ENCODE results near the gene LYST. TPM values are rescaled to one million over a fixed set of nuclear protein-coding genes. Genes with fewer than 3 reads are reported as not detected.

The LYST gene
- polyA plus RNA-seq, 1 of the 3 experiments (the other 2 are of a cell fraction) = 3.9 TPM

DNA sequence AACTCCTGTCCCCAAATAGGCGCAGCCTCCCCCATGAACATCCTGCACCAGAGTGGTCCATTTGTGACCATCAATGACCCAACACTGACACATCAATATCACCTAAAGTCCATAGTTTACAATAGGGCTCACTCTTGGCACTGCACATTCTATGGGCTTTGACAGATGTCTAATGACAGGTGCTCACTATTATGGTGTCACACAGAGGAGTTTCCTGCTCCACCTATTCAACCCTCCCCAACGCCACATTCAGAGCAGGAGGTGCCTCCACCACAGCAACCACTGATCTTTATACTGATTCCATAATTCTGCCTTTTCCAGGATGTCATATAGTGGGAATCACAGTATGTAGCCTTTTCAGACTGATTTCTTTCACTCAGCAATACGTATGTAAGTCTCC, 241.4 kb downstream of the LYST start:
- H3K9me3 ChIP-seq = no peaks in the 10 kb centered on the region
- no peak overlapping the region for H3K27ac ChIP-seq (ENCODE audit: low read depth in 2 of 2, low read length in 1 of 2)
- no peak overlapping the region for H3K4me2 ChIP-seq
- H4K20me1 ChIP-seq (ENCODE audit: insufficient read depth) = no peaks in the 10 kb centered on the region
- ChIA-PET POLR2A (no interaction called here), CTCF (no interaction called here)
- H3F3A ChIP-seq (replicated peaks; ENCODE audit: insufficient read depth) = peaks cover 6% of the 10 kb centered on the region
- TF ChIP-seq ZBTB33 (IDR thresholded peaks at IDR 0.05; ENCODE audit: borderline replicate concordance, low read depth) (no peak), GATA2 (CRISPR knock-in tag; IDR thresholded peaks at IDR 0.05) (no peak), FOXM1 (IDR thresholded peaks at IDR 0.05; ENCODE audit: low read depth) (no peak)
- H3K4me1 ChIP-seq (ENCODE audit: control insufficient read depth in 1 of 2, insufficient read depth in 2 of 2, low read depth in 1 of 2, low read length in 1 of 2) = peaks cover 4 to 9% of the 10 kb centered on the region in 2 experiments; a peak in 1 of 4 replicates
- no peak overlapping the region for H3K9ac ChIP-seq
- H3K36me3 ChIP-seq (replicated peaks in 1 of 2; ENCODE audit: control insufficient read depth in 1 of 2, insufficient read depth in 2 of 2, low read length in 1 of 2) = no peaks in the 10 kb centered on the region
- no peaks in the 10 kb centered on the region for H3K9me2 ChIP-seq
- WGBS (ENCODE audit: low lambda C conversion rate) = 91% methylated on average over 3 of the region's 3 CpGs
- H2AFZ ChIP-seq (ENCODE audit: low read depth) = no peak overlapping the region
- no peak overlapping the region for H3K4me3 ChIP-seq (ENCODE audit: low read depth in 2 of 2, low read length in 1 of 2)
- no peaks in the 10 kb centered on the region for H3K79me2 ChIP-seq (ENCODE audit: insufficient read depth)
- H3K27me3 ChIP-seq (ENCODE audit: insufficient read depth) = no peaks in the 10 kb centered on the region
- DNase-seq = no peak

GRCh38 chr1:235624721-235625333, 241.9 kb downstream of the LYST start:
- no peaks in the 10 kb centered on the region for H3K79me2 ChIP-seq (ENCODE audit: insufficient read depth)
- H3K4me2 ChIP-seq = no peak overlapping the region; the same call in 1 of the 2 replicates
- H3K36me3 ChIP-seq (replicated peaks in 1 of 2; ENCODE audit: control insufficient read depth in 1 of 2, insufficient read depth in 2 of 2, low read length in 1 of 2) = no peaks in the 10 kb centered on the region
- DNase-seq = no peak
- peak overlapping the region; percentile 53; the same call in 1 of the 2 replicates for H2AFZ ChIP-seq (ENCODE audit: low read depth)
- no peaks in the 10 kb centered on the region for H3K27me3 ChIP-seq (ENCODE audit: insufficient read depth)
- no peaks in the 10 kb centered on the region for H3K9me2 ChIP-seq
- POLR2A ChIA-PET = no interaction called here
- H3K9me3 ChIP-seq = no peaks in the 10 kb centered on the region
- 73% methylated on average over 7 of the region's 8 CpGs for WGBS (ENCODE audit: low lambda C conversion rate)
- H3K9ac ChIP-seq = no peak overlapping the region
- H3K4me1 ChIP-seq (ENCODE audit: control insufficient read depth in 1 of 2, insufficient read depth in 2 of 2, low read depth in 1 of 2, low read length in 1 of 2) = peaks cover 2 to 9% of the 10 kb centered on the region in 2 experiments; a peak in 1 of 4 replicates
- no peak overlapping the region; a peak in 1 of 4 replicates for H3K27ac ChIP-seq (ENCODE audit: low read depth in 2 of 2, low read length in 1 of 2)
- no peak overlapping the region for H3K4me3 ChIP-seq (ENCODE audit: low read depth in 2 of 2, low read length in 1 of 2)
- H4K20me1 ChIP-seq (ENCODE audit: insufficient read depth) = no peaks in the 10 kb centered on the region
- CTCF ChIA-PET = interaction anchor here (0.7 kb wide), 1 partner anchor 93 kb away, joined by 3 read pairs; no protein-coding TSS in a partner anchor
- peaks cover 6% of the 10 kb centered on the region for H3F3A ChIP-seq (replicated peaks; ENCODE audit: insufficient read depth)
- TF ChIP-seq RFX5 (IDR thresholded peaks at IDR 0.05; ENCODE audit: low read length) = no peak
- TF ChIP-seq FOXJ3 (CRISPR knock-in tag; IDR thresholded peaks at IDR 0.05) = no peak

GRCh38 chr1:235622936-235623779, 243.5 kb downstream of the LYST start:
- no peaks in the 10 kb centered on the region for H3K9me3 ChIP-seq
- H3K27me3 ChIP-seq (ENCODE audit: insufficient read depth) = no peaks in the 10 kb centered on the region
- H3K36me3 ChIP-seq (replicated peaks in 1 of 2; ENCODE audit: control insufficient read depth in 1 of 2, insufficient read depth in 2 of 2, low read length in 1 of 2) = no peaks in the 10 kb centered on the region
- peaks cover 5 to 14% of the 10 kb centered on the region in 2 experiments; a peak in 3 of 4 replicates for H3K4me1 ChIP-seq (ENCODE audit: control insufficient read depth in 1 of 2, insufficient read depth in 2 of 2, low read depth in 1 of 2, low read length in 1 of 2)
- 87% methylated on average over 18 of the region's 18 CpGs for WGBS (ENCODE audit: low lambda C conversion rate)
- TF ChIP-seq FOXJ3 (CRISPR knock-in tag; IDR thresholded peaks at IDR 0.05) = no peak
- no peak for TF ChIP-seq TCF12 (IDR thresholded peaks at IDR 0.05)
- TF ChIP-seq, protein P1, sequence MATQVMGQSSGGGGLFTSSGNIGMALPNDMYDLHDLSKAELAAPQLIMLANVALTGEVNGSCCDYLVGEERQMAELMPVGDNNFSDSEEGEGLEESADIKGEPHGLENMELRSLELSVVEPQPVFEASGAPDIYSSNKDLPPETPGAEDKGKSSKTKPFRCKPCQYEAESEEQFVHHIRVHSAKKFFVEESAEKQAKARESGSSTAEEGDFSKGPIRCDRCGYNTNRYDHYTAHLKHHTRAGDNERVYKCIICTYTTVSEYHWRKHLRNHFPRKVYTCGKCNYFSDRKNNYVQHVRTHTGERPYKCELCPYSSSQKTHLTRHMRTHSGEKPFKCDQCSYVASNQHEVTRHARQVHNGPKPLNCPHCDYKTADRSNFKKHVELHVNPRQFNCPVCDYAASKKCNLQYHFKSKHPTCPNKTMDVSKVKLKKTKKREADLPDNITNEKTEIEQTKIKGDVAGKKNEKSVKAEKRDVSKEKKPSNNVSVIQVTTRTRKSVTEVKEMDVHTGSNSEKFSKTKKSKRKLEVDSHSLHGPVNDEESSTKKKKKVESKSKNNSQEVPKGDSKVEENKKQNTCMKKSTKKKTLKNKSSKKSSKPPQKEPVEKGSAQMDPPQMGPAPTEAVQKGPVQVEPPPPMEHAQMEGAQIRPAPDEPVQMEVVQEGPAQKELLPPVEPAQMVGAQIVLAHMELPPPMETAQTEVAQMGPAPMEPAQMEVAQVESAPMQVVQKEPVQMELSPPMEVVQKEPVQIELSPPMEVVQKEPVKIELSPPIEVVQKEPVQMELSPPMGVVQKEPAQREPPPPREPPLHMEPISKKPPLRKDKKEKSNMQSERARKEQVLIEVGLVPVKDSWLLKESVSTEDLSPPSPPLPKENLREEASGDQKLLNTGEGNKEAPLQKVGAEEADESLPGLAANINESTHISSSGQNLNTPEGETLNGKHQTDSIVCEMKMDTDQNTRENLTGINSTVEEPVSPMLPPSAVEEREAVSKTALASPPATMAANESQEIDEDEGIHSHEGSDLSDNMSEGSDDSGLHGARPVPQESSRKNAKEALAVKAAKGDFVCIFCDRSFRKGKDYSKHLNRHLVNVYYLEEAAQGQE (IDR thresholded peaks at IDR 0.05; ENCODE audit: low read depth, low read length) = no peak
- TF ChIP-seq NFIC (IDR thresholded peaks at IDR 0.05; ENCODE audit: borderline replicate concordance) = no peak
- no peak for TF ChIP-seq FOSL2 (IDR thresholded peaks at IDR 0.05; ENCODE audit: borderline replicate concordance, low read depth)
- TF ChIP-seq FOXM1 (IDR thresholded peaks at IDR 0.05; ENCODE audit: low read depth) = no peak
- TF ChIP-seq EZH2phosphoT487 (IDR thresholded peaks at IDR 0.05; ENCODE audit: borderline replicate concordance, low read depth) = no peak
- no peak for TF ChIP-seq SIN3A (IDR thresholded peaks at IDR 0.05; ENCODE audit: borderline replicate concordance, low read depth, low read length)
- no peak for DNase-seq
- H3K27ac ChIP-seq (ENCODE audit: low read depth in 2 of 2, low read length in 1 of 2) = no peak overlapping the region
- H3K9ac ChIP-seq = no peak overlapping the region
- H2AFZ ChIP-seq (ENCODE audit: low read depth) = no peak overlapping the region
- peaks cover 6% of the 10 kb centered on the region for H3F3A ChIP-seq (replicated peaks; ENCODE audit: insufficient read depth)
- no peak overlapping the region for H3K4me3 ChIP-seq (ENCODE audit: low read depth in 2 of 2, low read length in 1 of 2)
- POLR2A ChIA-PET = interaction anchor here (0.6 kb wide), 1 partner anchor 14 kb away, joined by 5 read pairs; no protein-coding TSS in a partner anchor
- CTCF ChIA-PET = no interaction called here
- H3K9me2 ChIP-seq = no peaks in the 10 kb centered on the region
- H3K4me2 ChIP-seq = no peak overlapping the region
- H4K20me1 ChIP-seq (ENCODE audit: insufficient read depth) = no peaks in the 10 kb centered on the region
- H3K79me2 ChIP-seq (ENCODE audit: insufficient read depth) = no peaks in the 10 kb centered on the region
